ENCODE measurements around the gene NHS. TPM values are rescaled to one million over a fixed set of nuclear protein-coding genes. Genes with fewer than 3 reads are reported as not detected.

NHS gene
- total RNA-seq, 1 donor from 2014 or later, result 117 TPM

GRCh38 chrX:17462881-17463280, 87.9 kb downstream of the NHS start:
- Mint-ChIP-seq H3K4me3 (ENCODE audit: low read depth) (no peak overlapping the region), H3K4me1 (ENCODE audit: low read depth) (peaks cover 22% of the 10 kb centered on the region), H3K27me3 (no peaks in the 10 kb centered on the region), H3K36me3 (ENCODE audit: insufficient read depth) (no peaks in the 10 kb centered on the region), H3K9me3 (ENCODE audit: low read depth) (no peaks in the 10 kb centered on the region), H3K27ac (no peak overlapping the region)
- TF ChIP-seq CTCF (IDR thresholded peaks at IDR 0.05; ENCODE audit: unreplicated experiment), result no peak
- no peak for DNase-seq (ENCODE audit: low spot score, unreplicated experiment)

- Mint-ChIP-seq H3K36me3 (ENCODE audit: insufficient read depth) (no peaks in the 10 kb centered on the region), H3K27ac (no peak overlapping the region), H3K27me3 (no peaks in the 10 kb centered on the region), H3K4me3 (ENCODE audit: low read depth) (no peak overlapping the region), H3K4me1 (ENCODE audit: low read depth) (peaks cover 21% of the 10 kb centered on the region), H3K9me3 (ENCODE audit: low read depth) (no peaks in the 10 kb centered on the region)
- DNase-seq (ENCODE audit: low spot score, unreplicated experiment), result no peak
- no peak for TF ChIP-seq CTCF (IDR thresholded peaks at IDR 0.05; ENCODE audit: unreplicated experiment)
Measured at GRCh38 chrX:17464194-17464593, 89.2 kb downstream of the NHS start.

- no peak for TF ChIP-seq CTCF (IDR thresholded peaks at IDR 0.05; ENCODE audit: unreplicated experiment)
- Mint-ChIP-seq H3K27ac (no peak overlapping the region), H3K9me3 (ENCODE audit: low read depth) (no peaks in the 10 kb centered on the region), H3K4me3 (ENCODE audit: low read depth) (no peak overlapping the region), H3K4me1 (ENCODE audit: low read depth) (peaks cover 21% of the 10 kb centered on the region), H3K27me3 (no peaks in the 10 kb centered on the region), H3K36me3 (ENCODE audit: insufficient read depth) (no peaks in the 10 kb centered on the region)
- no peak for DNase-seq (ENCODE audit: low spot score, unreplicated experiment)
Measured at GRCh38 chrX:17465201-17465600, 90.2 kb downstream of the NHS start.

- no peak for TF ChIP-seq CTCF (IDR thresholded peaks at IDR 0.05; ENCODE audit: unreplicated experiment)
- no peak for DNase-seq (ENCODE audit: low spot score, unreplicated experiment)
- Mint-ChIP-seq H3K36me3 (ENCODE audit: insufficient read depth) (no peaks in the 10 kb centered on the region), H3K27ac (no peak overlapping the region), H3K27me3 (no peaks in the 10 kb centered on the region), H3K4me3 (ENCODE audit: low read depth) (no peak overlapping the region), H3K4me1 (ENCODE audit: low read depth) (peaks cover 21% of the 10 kb centered on the region), H3K9me3 (ENCODE audit: low read depth) (no peaks in the 10 kb centered on the region)
Measured at GRCh38 chrX:17465802-17466201, 90.8 kb downstream of the NHS start.

- no peak for DNase-seq (ENCODE audit: low spot score, unreplicated experiment)
- Mint-ChIP-seq H3K27ac (no peak overlapping the region), H3K36me3 (ENCODE audit: insufficient read depth) (no peaks in the 10 kb centered on the region), H3K27me3 (no peaks in the 10 kb centered on the region), H3K4me1 (ENCODE audit: low read depth) (peaks cover 11% of the 10 kb centered on the region), H3K4me3 (ENCODE audit: low read depth) (no peak overlapping the region), H3K9me3 (ENCODE audit: low read depth) (no peaks in the 10 kb centered on the region)
- no peak for TF ChIP-seq CTCF (IDR thresholded peaks at IDR 0.05; ENCODE audit: unreplicated experiment)
Measured at GRCh38 chrX:17470136-17470535, 95.1 kb downstream of the NHS start.
